Brain microvascular endothelial cell (primary cell): ENCODE results near the gene SSBP3.

ENCODE experiments used
- DNase-seq: peaks from one replicate; pipeline ENCODE4 v3.0.0-alpha.2; 2020
- H3K27ac ChIP-seq: fragments of 250-450 bp; sonication (Bioruptor Pico); 2 replicates; pipeline ENCODE4 v1.5.1; 2020; ENCODE audit warnings: mild to moderate bottlenecking, moderate library complexity
- H3K27me3 ChIP-seq: fragments of 250-450 bp; sonication (Bioruptor Pico); replicated peaks from 2 replicates; pipeline ENCODE4 v1.5.1; 2020; ENCODE audit warnings: mild to moderate bottlenecking
- H3K36me3 ChIP-seq: fragments of 250-450 bp; sonication (Bioruptor Pico); replicated peaks from 2 replicates; pipeline ENCODE4 v1.5.1; 2020; ENCODE audit warnings: mild to moderate bottlenecking
- H3K4me3 ChIP-seq: 2 replicates; pipeline ENCODE4 v1.5.1; 2011; ENCODE audit warnings: low read depth, mild to moderate bottlenecking, control low read depth, low read length, moderate library complexity
- CTCF ChIP-seq: IDR thresholded peaks from 2 replicates; pipeline ENCODE4 v1.5.1; 2011; ENCODE audit warnings: low read depth, mild to moderate bottlenecking, moderate library complexity, low read length, control low read depth, inconsistent platforms; ENCODE audit errors: missing control alignments
- in situ Hi-C: cut with HindIII; loops from 2 replicates; pipeline ENCODE4 v1.10.0; 2017; ENCODE audit warnings: low sequenced_read_pairs, low pct_ligation_motif_present

The SSBP3 gene

DNA sequence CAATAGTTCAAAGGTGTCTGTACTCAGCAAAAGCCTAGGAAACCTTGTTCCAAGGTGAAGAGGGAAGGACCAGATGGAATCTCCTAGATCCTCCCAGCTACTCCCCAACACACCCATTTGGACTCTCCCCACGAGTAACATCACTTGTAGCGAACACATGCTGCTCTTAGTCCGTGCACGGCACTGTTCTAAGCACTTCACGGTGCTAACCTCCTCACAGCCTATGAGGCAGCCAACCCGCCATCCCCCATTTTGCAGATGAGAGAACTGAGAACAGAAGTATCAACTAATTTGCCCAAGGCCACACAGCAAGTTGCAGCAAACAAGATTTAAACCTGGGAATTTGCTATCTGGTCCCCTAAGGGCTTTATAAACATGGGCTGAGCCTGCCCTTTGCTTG lies 182.0 kb downstream of the SSBP3 start:
- no peak overlapping the region for H3K27ac ChIP-seq
- TF ChIP-seq CTCF: no peak
- in situ Hi-C loops: no loop called here
- no peaks in the 10 kb centered on the region for H3K27me3 ChIP-seq
- DNase-seq: no peak
- no peak overlapping the region for H3K4me3 ChIP-seq
- H3K36me3 ChIP-seq: peaks cover 5% of the 10 kb centered on the region

DNA sequence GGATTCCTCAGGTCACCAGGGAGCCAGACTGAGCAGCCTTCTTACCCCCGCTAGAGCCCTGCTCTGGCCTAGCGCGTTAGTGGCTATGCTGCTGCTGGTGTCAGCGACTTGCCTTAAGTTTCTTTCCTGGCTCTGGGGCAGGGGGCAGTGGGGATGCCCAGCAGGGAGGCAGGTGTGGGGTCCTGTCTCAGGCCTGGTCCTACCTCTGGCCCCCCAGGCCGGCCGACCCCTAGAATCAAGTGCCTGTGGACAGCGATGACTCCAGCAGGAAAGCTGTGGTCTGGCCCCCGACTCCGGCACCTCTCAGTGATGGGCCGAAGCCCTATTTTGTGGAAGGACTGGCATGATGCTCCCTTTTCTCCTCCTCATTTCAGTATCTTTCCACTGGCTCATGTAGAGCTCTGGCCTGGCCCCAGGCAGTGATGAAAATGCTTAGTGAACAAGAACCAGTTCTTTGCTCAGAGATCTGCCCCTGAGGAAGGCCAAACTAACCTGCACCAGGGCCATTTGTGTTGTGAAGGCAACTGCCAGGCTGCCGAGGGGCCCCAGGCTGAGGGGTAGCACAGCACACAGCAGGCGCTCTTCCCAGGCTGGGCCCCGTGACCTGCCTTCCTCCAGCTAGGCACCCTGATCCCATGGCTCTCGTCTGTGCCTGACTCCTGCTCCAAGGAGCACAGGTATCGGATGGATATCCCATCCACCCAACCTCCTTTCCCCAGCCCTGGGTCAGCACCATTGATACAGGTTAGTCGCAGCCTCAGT lies 182.6 kb downstream of the SSBP3 start:
- no peak for TF ChIP-seq CTCF
- peaks cover 5% of the 10 kb centered on the region for H3K36me3 ChIP-seq

GRCh38 chr1:54222711-54223110 lies 183.5 kb downstream of the SSBP3 start:
- DNase-seq: no peak
- Histone ChIP-seq H3K4me3 (no peak overlapping the region), H3K27ac (no peak overlapping the region), H3K27me3 (no peaks in the 10 kb centered on the region), H3K36me3 (peaks cover 13% of the 10 kb centered on the region)
- in situ Hi-C loops: no loop called here
- no peak for TF ChIP-seq CTCF

More for the DNA sequence above, 182.6 kb downstream of the SSBP3 start:
- in situ Hi-C loops: no loop called here
- no peaks in the 10 kb centered on the region for H3K27me3 ChIP-seq
- H3K4me3 ChIP-seq: no peak overlapping the region
- H3K27ac ChIP-seq: no peak overlapping the region
- DNase-seq: no peak

GRCh38 chr1:54221867-54222484 lies 184.2 kb downstream of the SSBP3 start:
- in situ Hi-C loops: no loop called here
- H3K36me3 ChIP-seq: peaks cover 20% of the 10 kb centered on the region
- no peak overlapping the region for H3K4me3 ChIP-seq
- no peak for DNase-seq
- H3K27me3 ChIP-seq: no peaks in the 10 kb centered on the region
- H3K27ac ChIP-seq: no peak overlapping the region
- TF ChIP-seq CTCF: no peak

DNA sequence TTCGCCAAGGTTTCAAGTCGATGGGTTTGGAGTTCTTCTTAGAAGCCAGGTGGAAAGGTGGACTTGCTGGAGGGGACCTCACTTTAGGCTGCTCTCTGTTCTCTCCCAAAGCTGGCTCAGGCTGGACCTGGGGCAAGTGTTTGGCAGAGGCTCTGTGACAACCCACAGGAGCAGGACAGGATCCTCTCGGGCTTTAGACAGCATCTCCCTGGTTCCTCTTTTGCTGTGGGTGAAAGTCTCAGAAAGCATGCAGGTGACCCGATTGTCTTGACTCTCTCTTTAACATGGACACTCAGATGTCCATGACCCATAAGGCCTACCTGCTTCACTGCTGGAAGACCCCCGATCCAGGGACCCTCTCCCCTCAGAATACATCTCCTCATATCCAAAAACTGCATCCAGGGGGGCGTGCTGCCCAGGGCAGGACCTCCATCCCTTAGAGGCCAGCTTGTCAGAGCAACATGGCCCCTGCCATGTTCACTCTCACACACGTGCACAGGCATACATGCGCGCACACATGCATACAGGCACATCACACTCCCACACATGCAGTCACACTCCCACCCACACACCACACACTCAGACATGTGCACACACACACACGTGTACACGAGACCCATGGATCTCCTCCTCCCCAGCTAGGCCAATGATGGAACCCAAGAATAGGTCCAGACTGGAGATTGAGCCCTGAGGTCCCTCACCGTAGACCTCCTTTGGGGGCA lies 184.9 kb downstream of the SSBP3 start:
- Histone ChIP-seq H3K27ac (no peak overlapping the region), H3K27me3 (no peaks in the 10 kb centered on the region), H3K4me3 (no peak overlapping the region), H3K36me3 (peaks cover 27% of the 10 kb centered on the region)
- no peak for TF ChIP-seq CTCF
- DNase-seq: no peak
- in situ Hi-C loops: no loop called here
